ENCODE results near the gene COL23A1.
A peak's percentile ranks its signal among the peaks of the same experiment; 100 is the strongest.

COL23A1 gene

DNA sequence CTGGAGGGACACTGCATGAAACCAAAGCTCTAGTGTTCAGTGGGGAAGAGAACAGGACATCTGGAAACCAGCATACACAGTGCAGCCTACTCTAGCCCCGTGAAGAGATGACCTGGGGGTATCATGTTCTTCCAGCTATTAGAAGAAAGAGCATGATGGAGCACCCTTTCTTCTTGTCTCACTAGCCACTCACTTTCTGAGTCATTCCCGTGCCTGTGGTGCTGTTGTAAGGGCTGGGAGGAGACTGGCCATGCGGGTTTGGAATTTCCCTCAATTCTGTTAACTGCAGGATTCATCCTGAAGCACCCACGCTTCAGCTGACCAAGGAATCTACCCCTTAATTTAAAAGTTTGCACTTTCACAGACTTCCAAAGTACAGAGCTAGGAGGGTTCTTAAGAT is 137.0 kb downstream of the COL23A1 start:
- peak; percentile 68 for DNase-seq

DNA sequence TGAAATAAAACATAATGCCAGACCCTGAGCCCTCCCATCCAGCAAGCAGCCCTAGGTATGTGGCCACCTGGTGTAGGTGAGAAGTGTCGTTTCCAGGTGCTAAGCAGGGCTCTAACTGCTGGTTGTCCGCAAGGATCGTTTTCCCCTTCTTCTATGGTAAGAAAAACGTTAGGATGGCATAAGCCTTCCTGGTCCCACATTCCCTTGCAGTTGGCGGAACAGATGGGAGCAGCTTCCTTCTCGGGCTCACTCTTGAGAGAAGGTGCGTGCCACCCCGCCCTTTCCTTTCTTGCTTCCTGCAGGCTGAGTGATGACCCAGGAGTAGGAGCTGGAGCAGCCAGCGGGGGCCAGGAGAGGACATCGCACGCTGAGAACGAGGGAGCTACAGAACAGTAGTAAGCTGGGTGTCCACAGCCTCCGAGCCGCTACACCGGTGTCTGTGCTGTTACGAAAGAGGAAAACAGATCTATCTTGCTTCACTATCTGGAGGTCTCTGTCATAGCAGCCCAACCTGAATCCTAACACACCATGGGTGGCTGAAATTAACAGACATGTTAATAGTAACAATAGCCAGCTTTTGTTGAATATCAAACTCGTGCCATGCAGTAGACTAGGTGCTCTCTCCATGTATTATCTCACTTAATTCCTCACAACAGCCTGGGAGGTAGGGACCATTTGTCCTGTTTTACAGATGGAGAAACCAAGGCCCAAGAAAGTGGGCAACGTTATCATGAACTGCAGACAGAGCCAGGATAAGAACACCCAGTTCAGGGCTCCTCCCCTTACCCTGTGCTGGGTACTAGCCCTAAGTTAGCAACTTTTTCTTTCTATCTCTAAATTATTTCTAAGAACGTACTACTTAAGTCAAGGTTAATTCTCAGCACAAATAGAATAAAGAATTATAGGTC is 139.8 kb downstream of the COL23A1 start:
- no peak for DNase-seq

DNA sequence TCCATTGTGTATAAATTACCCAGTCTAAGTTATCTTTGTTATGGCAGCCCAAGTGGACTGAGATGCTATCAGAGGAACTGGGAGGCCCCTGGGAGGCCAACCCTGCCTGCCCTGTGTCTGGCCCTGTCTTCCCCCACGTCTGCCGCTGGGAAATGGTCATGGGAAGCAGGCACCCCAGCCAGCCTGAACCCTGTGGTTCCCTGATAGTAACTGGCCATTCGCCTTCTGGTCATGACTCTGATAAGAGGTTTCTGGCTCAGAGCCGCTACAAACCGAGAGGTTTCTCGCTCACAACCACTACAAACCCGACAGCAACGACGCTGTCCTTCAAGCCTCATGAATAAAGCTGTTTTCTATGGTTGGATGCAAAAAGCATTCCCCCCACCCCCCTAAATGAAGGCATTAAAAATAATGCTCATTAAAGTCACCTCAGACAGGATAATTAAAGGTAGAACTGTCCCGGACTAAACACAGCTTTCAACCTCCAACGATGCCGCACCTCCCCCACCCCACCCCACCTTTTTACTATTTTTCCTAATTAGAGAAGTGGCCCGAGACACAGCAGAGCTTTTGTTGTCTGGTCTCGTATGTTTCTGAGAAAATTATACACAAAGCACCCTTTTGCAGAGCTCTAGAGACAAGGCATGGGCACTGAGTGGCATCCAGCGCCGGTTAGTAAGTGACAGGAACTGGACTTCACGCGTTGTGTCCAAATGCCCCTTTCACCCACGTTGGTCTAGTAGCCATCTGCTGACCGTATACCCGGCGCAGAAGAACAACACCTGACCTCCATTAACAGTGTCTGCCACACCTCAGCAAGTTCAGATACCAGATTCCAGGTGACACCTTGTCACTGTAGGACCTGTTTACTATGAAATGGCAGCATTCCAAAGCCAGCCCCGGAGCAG is 140.8 kb downstream of the COL23A1 start:
- no peak for DNase-seq

DNA sequence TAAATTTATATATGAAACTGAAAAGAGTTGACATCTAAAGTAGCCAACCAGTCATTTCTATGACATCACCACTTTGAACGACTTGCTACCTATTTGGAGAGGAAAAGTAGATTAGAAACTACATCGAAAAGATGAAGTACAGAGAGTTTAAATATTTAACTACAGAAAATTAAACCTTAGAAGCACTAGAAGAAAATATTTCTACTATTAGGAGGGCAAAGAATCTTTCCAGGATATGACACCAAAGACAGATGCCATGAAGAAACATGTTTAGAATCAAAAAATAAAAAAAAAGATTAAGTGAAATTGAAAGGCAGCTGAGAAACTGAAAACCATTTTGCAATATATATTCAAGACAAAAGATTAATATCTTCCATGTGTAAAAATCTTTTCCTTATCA is 144.7 kb downstream of the COL23A1 start:
- DNase-seq: no peak

DNA sequence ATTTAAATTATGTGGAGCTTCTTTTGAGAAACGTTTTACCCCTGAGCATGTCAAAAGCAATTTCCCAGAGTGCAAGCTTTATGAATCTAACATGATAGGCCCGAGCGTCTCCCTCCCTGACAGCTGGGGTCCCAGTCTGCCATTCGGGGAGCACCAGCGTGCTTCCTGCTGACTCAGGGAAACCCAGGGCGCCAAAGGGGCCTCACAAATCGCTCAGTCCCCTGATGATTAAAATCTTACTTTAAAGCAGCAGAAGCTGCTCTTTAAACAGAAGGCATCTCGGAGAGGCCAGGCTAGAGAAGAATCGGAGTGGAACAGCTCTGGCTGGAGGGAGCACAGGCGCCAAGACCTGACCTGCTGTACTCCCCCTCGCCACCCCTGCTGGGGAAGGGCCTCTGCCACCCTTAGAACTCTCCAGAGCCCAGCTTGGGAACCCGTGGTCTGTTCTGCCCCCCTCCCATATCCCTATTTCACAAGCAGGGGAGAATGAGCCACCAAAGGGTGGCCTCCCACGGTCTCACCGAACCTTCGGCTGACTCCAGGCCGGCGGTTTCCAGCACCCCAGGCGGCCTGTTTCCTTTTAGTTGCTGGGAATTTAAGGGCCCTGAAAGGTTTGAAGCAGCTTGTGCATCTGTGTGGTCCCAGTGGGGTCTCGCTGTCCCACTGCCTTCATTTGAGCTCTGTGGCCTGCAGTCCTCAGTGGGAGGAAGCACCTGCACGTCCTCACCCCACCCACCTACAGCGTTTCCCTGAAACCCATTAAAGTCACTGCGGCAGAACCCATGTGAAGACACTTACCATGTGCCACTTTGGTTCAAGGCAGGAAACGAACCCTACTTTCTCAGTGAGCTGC is 147.6 kb downstream of the COL23A1 start:
- DNase-seq: no peak

DNA sequence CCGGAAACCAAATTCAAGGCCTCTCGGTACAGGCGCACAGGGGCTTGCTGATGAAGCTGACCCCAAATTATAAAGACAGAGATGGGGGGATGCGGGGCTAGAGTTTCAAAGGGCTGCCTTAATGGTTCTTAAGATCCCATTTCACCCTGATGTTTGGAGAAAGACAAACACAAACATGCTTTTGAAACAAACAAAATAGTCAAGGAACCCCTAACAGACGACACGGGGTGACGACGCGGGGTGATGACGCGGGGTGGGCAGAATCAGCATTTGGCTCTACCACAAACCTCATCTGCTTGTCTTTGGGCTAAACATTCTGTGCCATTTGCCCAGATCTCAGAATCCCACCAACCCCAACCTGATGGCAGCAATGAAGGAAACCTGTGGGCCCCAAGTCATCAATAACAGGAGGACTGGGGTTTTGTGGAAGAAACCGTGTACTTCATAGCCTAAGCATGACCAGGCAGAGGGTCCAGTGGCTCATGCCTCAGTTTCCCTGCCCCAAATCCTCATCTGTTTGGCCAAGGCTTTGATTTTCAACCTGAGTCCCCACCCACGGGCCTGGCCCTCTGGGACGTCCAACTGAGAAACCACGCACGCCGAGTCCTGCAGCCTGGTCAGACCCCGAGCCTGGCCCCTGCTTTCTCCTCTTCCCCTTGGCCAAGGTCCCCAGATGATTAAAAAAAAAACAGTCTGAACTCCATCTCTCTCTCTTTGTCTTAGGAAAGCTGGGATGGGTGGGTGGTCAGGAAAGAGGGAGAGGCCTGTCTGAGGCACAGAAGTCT is 148.5 kb downstream of the COL23A1 start:
- DNase-seq: no peak

DNA sequence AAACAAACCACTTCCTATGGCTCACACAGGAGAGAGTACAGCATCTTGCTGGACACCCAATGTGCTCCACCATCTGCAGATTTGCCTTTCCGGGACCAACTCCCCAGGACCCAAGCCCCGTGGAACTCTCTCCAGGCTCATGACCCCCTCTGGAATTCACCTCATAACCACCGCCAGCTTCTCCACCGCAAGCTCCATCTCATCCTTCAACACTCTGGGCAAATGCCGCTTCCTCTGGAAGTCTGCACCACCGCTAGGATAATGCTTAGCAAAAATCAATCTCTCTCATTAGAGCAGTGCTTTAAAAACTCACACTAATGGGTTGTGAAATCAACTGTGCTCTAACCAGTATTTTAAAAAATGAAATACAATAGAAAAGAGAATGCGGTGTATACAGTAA is 150.0 kb downstream of the COL23A1 start:
- no peak for DNase-seq

DNA sequence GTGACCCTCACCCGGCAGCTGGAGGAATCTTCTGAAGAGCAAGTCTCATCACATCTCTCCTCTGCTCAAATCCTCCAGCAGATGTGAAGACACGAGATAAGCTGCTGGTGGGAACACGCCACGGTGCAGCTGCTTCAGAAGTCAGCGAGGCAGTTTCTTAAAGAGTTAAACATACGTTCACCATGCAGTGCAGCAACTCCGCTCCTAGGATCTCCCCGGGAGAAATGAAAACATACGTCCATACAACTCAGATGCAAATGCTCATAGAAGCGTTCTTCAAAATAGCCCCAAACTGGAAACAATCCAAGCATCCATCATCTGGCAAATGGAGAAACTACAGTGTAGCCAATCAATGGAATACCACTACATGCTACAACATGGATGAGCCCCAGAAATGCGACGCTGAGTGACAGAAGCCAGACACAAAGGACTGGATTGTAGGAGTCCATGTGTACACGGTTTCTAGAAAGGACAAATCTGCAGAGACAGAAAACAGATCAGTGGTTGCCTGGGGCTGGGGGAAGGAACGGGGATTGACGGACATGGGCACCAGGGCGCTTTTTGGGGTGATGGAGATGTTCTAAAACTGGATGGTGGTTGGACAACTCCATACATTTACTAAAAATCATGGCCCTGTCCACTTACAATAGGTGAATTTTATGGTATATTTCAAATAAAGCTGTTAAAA is 150.6 kb downstream of the COL23A1 start:
- DNase-seq: no peak

DNA sequence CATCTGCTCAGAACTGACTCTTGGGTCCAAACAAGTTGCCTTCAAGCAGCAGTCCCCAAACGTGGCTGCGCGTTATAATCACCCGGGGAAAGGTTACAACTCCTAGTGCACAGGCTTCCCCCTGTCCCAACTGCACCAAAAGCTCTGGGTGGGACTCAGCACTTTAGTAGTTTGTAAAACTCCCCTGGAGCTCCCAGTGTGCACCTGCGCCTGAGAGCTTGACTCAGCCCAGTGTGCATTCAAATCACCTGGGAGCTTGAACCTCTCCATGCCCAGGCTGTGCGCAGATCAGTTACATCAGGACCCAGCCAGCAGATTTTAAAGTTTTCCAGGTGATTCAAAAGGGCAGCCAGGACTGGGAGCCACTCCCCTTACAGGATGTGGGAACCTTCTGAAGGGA is 151.4 kb downstream of the COL23A1 start:
- no peak for DNase-seq

DNA sequence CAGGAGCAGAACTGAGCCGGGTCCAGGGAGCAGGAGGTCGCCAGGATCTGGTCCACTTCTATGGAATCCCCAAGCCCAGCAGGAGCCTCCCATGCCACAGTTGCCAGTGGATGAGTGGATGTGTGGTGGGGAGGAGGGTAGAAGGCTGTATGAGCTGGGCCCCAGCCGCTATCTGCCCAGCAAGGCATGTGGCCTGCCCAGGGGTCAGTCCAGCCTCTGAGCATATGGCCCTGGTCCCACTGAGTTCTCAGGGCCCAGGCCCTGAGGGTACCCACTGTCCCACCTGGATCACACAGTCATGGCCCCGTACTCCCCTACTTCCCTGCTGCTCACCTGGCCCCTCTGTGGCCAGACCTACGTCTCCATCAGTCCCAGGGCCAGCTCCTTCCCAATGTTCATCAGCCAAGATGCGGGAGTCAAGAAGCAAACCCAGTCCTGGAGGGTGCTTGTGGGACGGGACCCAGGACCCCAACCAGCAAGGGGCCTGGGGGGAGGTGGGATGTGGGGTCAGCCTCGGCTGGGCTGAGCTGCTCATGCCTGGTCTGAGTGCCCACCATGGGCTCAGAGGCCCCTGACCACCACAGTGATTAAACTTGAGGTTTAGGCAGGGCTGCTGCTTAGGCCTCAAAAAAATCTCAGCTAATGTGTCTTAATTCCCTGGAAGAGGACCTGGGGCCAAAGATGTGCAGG is 152.7 kb downstream of the COL23A1 start:
- no peak for DNase-seq

DNA sequence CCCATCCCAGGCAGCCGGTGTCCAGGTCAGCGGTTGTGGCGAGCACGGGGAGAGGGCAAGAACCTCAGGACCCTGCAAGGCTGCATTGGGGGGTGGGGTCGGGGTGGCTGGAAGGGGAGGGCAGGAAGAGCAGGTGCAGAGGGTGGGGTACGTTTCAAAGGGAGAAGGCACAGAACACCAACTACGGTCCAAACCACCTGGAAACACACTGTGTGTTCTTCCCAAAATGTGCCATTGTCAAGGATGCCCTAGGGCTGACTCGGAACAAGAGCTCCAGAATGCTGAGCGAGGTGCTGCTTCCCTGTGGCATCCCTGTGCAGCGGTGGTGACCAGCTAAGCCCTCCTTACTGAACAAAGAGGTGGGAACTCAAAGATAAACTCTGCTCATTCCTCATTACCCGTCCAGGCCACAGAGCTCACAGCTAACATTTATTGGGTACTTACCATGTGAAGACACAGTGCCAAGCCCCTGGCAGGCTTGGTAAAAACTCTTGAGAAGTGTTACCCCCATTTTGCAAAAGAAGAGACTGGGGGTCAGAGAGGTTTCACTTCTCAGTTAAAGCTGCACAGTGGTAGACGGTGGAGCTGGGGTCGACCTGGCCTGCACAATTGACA is 153.8 kb downstream of the COL23A1 start:
- DNase-seq: no peak

DNA sequence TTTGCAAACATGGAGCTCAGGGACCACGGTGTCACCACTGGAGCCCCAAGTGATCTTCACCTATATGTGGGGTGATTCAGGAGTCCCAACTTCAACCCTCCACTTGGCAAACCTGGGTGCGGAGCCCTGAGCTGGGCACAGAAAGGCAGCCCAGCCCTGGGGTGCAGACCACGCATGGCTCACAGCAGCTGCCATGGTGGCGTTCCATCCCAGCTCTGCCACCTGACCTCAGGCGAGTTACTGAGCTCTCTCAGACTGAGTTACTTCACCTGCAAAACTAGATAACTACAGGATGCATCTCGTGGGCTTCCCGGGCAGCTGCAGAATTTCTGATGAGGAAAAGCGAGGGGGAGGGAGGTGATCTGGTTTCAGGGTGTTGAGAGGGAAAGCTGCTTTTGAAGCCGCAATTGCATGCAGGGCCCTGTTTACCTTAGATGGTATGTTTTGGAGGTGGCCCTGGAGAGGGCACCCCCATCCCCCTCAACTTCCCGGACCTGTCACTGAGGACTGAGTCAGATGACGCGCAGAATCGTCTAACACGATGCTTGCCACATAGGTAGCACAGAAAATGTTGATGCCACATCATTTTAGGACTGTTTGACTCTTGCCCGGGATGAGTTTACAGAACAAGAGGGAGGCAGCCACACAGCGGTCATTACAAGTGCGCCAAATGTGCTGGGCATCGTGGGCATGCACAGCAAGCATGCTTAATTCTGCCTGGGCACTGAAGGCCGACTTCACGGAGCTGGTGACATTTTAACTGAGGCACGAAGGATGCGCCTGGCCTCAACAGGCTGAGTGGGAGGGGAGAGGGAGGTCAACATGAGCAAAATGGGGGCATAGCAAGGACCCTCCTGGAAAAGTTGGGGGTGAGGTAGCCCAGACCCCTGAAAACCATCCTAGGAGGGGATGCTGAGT is 154.6 kb downstream of the COL23A1 start:
- no peak for DNase-seq

DNA sequence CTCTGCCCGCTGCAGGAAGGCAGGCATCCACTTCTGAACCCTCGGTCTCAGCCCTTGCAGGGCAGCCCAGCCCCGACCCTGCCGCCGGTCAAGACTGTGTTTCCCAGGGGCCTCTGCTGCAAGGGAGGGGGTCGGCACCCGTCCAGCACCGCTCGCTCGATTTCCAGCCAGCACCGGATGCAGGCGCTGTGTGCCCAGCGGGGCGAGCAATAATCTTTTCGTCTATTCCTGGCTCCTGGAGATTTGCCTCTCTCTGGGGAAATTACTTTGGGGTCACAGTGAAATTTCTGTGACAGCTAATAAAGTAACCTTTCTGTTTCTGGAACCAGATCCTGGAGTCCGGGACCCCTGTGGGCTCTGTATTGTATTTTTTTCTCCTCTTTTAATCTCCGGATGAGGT is 155.3 kb downstream of the COL23A1 start:
- DNase-seq: no peak

DNA sequence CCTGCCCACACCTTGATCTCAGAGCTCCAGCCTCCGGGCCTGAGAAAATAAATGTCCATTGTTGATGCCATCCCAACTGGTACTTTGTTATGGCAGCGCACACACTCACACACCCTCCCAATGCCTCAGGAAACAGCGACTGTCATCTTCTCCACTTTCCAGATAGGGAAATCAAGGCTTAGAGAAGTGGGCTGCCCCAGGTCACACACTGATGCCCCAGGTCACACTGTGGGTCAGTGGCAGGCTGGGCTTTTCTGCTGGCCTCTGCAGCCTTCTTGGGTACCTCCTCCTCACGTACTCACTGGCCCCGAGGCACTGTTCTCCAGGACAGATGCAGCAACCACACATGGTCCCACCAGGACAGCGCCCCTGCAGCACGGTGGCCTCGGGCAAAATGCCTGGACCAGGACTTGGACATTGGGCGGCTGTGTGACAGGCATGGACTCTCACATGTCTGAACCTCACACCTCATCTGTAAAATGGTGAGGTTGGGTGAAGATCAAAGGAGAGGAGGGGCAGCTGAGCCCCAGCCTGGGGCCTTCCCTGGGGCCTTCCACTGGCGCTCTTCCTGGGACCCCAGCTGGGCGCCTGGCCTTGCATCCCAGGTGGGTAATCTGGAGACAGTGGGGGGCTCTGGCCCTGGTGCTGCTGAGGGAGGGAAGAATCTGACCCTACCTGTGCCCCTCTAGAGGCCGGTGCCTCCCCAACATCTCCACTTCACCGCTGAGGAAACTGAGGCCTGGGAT is 156.0 kb downstream of the COL23A1 start:
- DNase-seq: no peak

DNA sequence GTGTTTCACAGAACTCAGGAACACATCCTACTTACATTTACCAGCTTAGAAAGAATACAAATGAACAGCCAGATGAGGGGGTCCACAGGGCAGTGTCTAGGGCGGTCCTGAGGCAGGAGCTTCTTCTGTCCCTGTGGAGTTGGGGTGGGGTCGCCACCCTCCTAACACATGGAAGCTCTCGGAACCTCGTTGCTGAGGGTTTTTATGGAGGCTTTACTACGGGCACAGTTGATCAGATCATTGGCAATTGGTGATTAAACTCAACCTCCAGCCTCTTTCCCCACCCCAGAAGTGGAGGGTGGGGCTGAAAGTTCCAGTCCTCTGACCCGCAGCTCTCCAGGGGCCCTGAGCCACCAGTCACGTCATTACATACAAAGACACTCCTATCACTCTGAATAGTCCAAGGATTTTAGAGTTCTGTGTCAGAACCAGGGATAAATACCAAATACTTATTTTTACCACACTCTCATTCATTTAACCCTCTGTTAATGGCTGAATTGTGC is 156.9 kb downstream of the COL23A1 start:
- DNase-seq: no peak

DNA sequence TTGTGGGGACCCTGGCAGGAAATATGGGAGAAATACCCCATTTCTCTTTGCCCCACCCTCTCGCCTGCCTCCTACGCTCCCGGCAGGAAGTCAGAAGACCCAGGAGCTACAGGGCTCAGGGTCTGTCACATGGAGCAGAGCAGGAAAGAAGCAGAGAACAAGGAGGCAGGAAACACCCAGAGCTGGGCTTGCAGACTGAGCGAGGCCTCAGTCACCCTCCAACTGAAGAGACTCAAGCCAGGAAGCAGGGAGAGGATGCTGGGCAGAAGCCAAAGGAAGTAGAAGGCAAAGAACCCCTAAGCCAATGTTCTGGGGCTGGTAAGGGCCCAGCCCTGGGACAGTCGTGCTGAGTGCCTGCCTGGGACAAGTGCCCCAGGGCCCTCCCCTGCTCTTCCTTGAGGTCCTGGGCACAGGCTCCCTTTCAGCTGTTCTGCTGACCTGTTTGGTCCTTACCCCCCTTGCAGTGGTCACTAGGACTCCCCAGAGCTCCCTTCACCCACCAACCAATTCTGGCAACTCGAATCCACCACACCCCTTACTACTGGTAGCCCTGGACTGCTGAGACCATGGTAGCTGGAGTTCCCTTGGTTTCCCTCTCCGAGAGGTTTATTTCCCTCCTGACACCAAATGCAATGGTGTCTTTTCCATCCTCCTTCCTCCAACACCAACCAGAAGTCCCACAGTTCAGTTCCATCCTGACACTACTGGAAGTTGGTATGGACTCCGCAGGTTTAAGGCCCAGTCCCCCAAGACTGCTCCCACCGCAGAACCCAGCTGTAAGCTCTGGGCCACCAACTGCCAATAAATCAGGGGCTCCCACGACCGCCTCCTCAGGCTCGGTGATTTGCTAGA is 157.5 kb downstream of the COL23A1 start:
- DNase-seq: peak; percentile 4

DNA sequence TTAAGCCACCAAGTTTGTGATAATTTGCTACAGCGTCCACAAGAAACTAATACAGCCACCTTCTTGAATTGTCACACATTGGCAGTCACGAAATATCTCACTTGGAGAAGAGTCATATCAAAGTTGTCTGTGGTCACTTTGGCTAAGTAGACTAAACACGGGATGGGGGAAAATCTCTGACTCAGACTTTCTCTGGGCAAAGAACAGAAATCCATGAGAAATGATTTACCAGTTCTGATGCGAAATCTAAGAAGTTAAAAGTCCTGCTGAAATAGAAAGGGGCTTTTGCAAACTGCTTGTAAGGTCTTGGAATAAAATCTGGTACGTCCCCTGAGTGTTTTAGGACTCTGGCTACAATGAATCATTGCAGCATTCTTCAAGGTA is 158.4 kb downstream of the COL23A1 start:
- peak; percentile 67 for DNase-seq

Data from fibroblast of upper back skin (primary cell).